NCI-H345 treated with DMSO at 0.1 percent for 48 hours (cell line): ENCODE results near the gene SH3PXD2A.
"Not testable (repeated sequence)": the region's sequence is repeated elsewhere in the genome, so short reads cannot be mapped to it uniquely, and the experiment has no call there.

Experiments used
- DNase-seq: peaks from one replicate; lab custom pipeline; 2025; ENCODE audit not compliant: unreplicated experiment; lab: John Stamatoyannopoulos, UW

SH3PXD2A gene

GRCh38 chr10:103851261-103851660 lies 4.1 kb downstream of the SH3PXD2A start:
- no peak for DNase-seq

- DNase-seq = no peak
Measured at GRCh38 chr10:103850572-103850895, 4.8 kb downstream of the SH3PXD2A start.

GRCh38 chr10:103849880-103850571 lies 5.3 kb downstream of the SH3PXD2A start:
- DNase-seq = no peak

GRCh38 chr10:103849212-103849877 lies 6.0 kb downstream of the SH3PXD2A start:
- DNase-seq = no peak

- no peak for DNase-seq
Measured at GRCh38 chr10:103847909-103848468, 7.4 kb downstream of the SH3PXD2A start.

- no peak for DNase-seq
Measured at GRCh38 chr10:103847346-103847745, 8.0 kb downstream of the SH3PXD2A start.

- no peak for DNase-seq
Measured at GRCh38 chr10:103845972-103846371, 9.4 kb downstream of the SH3PXD2A start.

GRCh38 chr10:103845346-103845745 lies 10.0 kb downstream of the SH3PXD2A start:
- DNase-seq = not testable (repeated sequence)

- DNase-seq = no peak
Measured at GRCh38 chr10:103843854-103844570, 11.4 kb downstream of the SH3PXD2A start.

GRCh38 chr10:103843045-103843444 lies 12.3 kb downstream of the SH3PXD2A start:
- no peak for DNase-seq

- DNase-seq = no peak
Measured at GRCh38 chr10:103842605-103843004, 12.8 kb downstream of the SH3PXD2A start.

GRCh38 chr10:103841519-103841918 lies 13.9 kb downstream of the SH3PXD2A start:
- DNase-seq = no peak

- DNase-seq = no peak
Measured at GRCh38 chr10:103840740-103841070, 14.7 kb downstream of the SH3PXD2A start.

- no peak for DNase-seq
Measured at GRCh38 chr10:103839872-103840739, 15.3 kb downstream of the SH3PXD2A start.

GRCh38 chr10:103839519-103839871 lies 15.9 kb downstream of the SH3PXD2A start:
- no peak for DNase-seq

- no peak for DNase-seq
Measured at GRCh38 chr10:103838862-103839518, 16.4 kb downstream of the SH3PXD2A start.

- DNase-seq = no peak
Measured at GRCh38 chr10:103838070-103838395, 17.3 kb downstream of the SH3PXD2A start.

- DNase-seq = no peak
Measured at GRCh38 chr10:103837370-103838069, 17.9 kb downstream of the SH3PXD2A start.

- DNase-seq = no peak
Measured at GRCh38 chr10:103836861-103837260, 18.5 kb downstream of the SH3PXD2A start.

- no peak for DNase-seq
Measured at GRCh38 chr10:103836273-103836672, 19.1 kb downstream of the SH3PXD2A start.
